ENCODE results near the gene ADAMTSL1.

The ADAMTSL1 gene

DNA sequence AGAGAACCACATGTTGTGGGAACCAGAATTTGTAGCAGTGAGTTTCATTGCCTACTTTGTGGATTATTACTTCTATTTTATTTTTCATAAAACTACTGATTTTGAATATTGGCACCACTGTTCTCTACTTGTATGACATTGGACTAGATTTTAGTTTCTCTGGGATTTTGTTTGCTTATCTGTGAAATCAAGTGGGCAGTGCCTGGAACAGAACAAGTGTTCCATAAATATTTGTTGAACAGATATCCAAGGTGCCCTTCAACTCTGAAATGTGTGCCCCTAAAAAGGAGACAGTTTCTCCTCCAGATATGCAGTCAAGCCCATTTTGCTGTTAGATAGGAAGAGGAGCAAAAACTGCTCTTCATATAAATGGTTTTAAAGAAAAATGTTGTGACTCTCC, 42.6 kb downstream of the ADAMTSL1 start:
- Histone ChIP-seq H3K27ac (ENCODE audit: low read depth, low read length) (no peak overlapping the region), H3K36me3 (ENCODE audit: control insufficient read depth, insufficient read depth, low read length) (no peaks in the 10 kb centered on the region), H3K27me3 (ENCODE audit: control insufficient read depth, insufficient read depth, low read length) (no peaks in the 10 kb centered on the region), H3K4me3 (ENCODE audit: low read length) (no peak overlapping the region), H3K4me1 (ENCODE audit: control insufficient read depth, insufficient read depth, low read length) (no peaks in the 10 kb centered on the region), H3K9ac (ENCODE audit: low read length) (no peak overlapping the region)

GRCh38 chr9:18516965-18517364, 43.0 kb downstream of the ADAMTSL1 start:
- Histone ChIP-seq H3K36me3 (ENCODE audit: control insufficient read depth, insufficient read depth, low read length) (no peaks in the 10 kb centered on the region), H3K4me3 (ENCODE audit: low read length) (no peak overlapping the region), H3K4me1 (ENCODE audit: control insufficient read depth, insufficient read depth, low read length) (no peaks in the 10 kb centered on the region), H3K9ac (ENCODE audit: low read length) (no peak overlapping the region), H3K27me3 (ENCODE audit: control insufficient read depth, insufficient read depth, low read length) (no peaks in the 10 kb centered on the region), H3K27ac (ENCODE audit: low read depth, low read length) (no peak overlapping the region)

DNA sequence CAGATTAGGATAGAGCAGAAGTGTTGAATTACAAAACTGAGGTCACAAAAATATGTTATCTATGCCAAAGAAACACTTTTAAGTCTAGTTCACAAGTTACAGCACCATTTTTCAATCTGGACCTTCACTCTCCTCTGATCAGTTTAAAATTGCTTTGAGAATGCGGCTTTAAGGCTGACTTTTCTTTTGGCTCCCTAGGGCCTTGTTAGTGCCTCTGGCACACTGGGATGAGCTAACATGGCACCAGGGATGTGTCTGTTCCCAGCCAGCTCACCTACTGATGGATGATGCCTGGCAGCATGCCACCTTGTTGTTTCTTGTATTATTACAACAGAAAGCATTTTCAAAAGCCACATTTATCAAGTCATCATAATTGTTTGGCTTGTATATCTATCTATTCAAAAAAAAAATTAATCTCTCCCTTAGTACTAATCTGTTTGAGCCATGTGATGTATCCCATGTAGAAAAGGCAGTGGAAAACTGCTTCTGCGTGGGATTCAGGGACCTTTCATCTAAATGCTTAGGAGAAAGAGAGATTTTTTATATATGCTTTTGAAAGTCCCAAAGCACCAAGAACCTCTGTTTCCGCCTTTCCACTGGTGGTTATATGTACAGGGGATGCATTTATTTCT, 46.6 kb downstream of the ADAMTSL1 start:
- no peak overlapping the region for H3K9ac ChIP-seq (ENCODE audit: low read length)
- H3K27ac ChIP-seq (ENCODE audit: low read depth, low read length) = no peak overlapping the region
- no peaks in the 10 kb centered on the region for H3K4me1 ChIP-seq (ENCODE audit: control insufficient read depth, insufficient read depth, low read length)
- no peaks in the 10 kb centered on the region for H3K36me3 ChIP-seq (ENCODE audit: control insufficient read depth, insufficient read depth, low read length)
- H3K4me3 ChIP-seq (ENCODE audit: low read length) = no peak overlapping the region
- H3K27me3 ChIP-seq (ENCODE audit: control insufficient read depth, insufficient read depth, low read length) = no peaks in the 10 kb centered on the region

- Histone ChIP-seq H3K9ac (ENCODE audit: low read length) (no peak overlapping the region), H3K4me3 (ENCODE audit: low read length) (no peak overlapping the region), H3K36me3 (ENCODE audit: control insufficient read depth, insufficient read depth, low read length) (no peaks in the 10 kb centered on the region), H3K27ac (ENCODE audit: low read depth, low read length) (no peak overlapping the region), H3K4me1 (ENCODE audit: control insufficient read depth, insufficient read depth, low read length) (no peaks in the 10 kb centered on the region), H3K27me3 (ENCODE audit: control insufficient read depth, insufficient read depth, low read length) (no peaks in the 10 kb centered on the region)
These were observed 52.7 kb downstream of the ADAMTSL1 start for GRCh38 chr9:18526685-18527084.

GRCh38 chr9:18531136-18532065, 57.4 kb downstream of the ADAMTSL1 start:
- no peaks in the 10 kb centered on the region for H3K36me3 ChIP-seq (ENCODE audit: control insufficient read depth, insufficient read depth, low read length)
- H3K4me1 ChIP-seq (ENCODE audit: control insufficient read depth, insufficient read depth, low read length) = no peaks in the 10 kb centered on the region
- no peak overlapping the region for H3K9ac ChIP-seq (ENCODE audit: low read length)
- no peaks in the 10 kb centered on the region for H3K27me3 ChIP-seq (ENCODE audit: control insufficient read depth, insufficient read depth, low read length)
- no peak overlapping the region for H3K4me3 ChIP-seq (ENCODE audit: low read length)
- H3K27ac ChIP-seq (ENCODE audit: low read depth, low read length) = no peak overlapping the region

GRCh38 chr9:18534611-18535010, 60.7 kb downstream of the ADAMTSL1 start:
- Histone ChIP-seq H3K4me1 (ENCODE audit: control insufficient read depth, insufficient read depth, low read length) (no peaks in the 10 kb centered on the region), H3K27me3 (ENCODE audit: control insufficient read depth, insufficient read depth, low read length) (no peaks in the 10 kb centered on the region), H3K9ac (ENCODE audit: low read length) (no peak overlapping the region), H3K36me3 (ENCODE audit: control insufficient read depth, insufficient read depth, low read length) (no peaks in the 10 kb centered on the region), H3K4me3 (ENCODE audit: low read length) (no peak overlapping the region), H3K27ac (ENCODE audit: low read depth, low read length) (no peak overlapping the region)

DNA sequence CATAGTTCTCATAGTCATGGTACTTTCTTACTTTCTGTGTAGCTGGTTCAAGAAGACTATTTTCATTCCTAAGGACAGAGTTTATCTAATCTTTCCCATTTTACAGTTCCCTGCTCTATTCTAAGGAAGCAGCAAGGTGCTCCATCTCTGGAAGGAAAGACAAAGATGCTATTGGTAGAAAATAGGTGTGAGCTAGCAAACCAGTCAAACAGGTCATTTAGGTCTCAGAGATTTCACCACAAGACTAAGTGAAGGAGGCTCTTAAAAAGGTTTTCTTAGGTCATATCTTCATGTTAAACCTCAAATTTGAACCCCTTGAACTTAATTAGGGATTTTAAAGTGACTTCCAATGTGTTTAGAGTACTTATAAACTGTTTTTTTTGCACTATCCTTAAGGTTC, 62.6 kb downstream of the ADAMTSL1 start:
- Histone ChIP-seq H3K27ac (ENCODE audit: low read depth, low read length) (no peak overlapping the region), H3K9ac (ENCODE audit: low read length) (no peak overlapping the region), H3K4me1 (ENCODE audit: control insufficient read depth, insufficient read depth, low read length) (no peaks in the 10 kb centered on the region), H3K27me3 (ENCODE audit: control insufficient read depth, insufficient read depth, low read length) (no peaks in the 10 kb centered on the region), H3K36me3 (ENCODE audit: control insufficient read depth, insufficient read depth, low read length) (no peaks in the 10 kb centered on the region), H3K4me3 (ENCODE audit: low read length) (no peak overlapping the region)

DNA sequence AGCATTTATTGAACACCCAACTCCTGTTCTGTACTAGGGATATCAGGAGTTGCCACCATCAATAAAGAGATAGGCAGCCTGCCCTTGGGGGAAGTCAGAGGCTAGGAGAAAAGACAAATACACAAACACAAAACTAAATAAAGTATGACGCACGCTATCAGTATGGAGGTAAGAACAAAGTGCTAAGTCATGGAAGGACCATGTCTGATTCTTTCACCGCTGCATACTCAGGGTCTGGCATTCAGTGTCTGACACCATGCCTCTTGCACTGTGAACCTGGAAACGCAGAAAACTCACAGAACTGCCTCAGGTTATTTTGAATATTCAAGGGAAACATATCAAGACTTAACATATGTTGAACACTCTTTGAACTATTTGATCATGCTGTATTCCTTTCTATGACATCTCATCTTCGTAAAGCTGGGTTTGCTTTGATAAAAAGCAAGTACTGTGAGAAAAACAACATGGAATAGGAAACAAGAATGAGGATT, 65.3 kb downstream of the ADAMTSL1 start:
- Histone ChIP-seq H3K36me3 (ENCODE audit: control insufficient read depth, insufficient read depth, low read length) (no peaks in the 10 kb centered on the region), H3K27me3 (ENCODE audit: control insufficient read depth, insufficient read depth, low read length) (no peaks in the 10 kb centered on the region), H3K9ac (ENCODE audit: low read length) (no peak overlapping the region), H3K4me3 (ENCODE audit: low read length) (no peak overlapping the region), H3K27ac (ENCODE audit: low read depth, low read length) (no peak overlapping the region), H3K4me1 (ENCODE audit: control insufficient read depth, insufficient read depth, low read length) (peaks cover 6% of the 10 kb centered on the region)

DNA sequence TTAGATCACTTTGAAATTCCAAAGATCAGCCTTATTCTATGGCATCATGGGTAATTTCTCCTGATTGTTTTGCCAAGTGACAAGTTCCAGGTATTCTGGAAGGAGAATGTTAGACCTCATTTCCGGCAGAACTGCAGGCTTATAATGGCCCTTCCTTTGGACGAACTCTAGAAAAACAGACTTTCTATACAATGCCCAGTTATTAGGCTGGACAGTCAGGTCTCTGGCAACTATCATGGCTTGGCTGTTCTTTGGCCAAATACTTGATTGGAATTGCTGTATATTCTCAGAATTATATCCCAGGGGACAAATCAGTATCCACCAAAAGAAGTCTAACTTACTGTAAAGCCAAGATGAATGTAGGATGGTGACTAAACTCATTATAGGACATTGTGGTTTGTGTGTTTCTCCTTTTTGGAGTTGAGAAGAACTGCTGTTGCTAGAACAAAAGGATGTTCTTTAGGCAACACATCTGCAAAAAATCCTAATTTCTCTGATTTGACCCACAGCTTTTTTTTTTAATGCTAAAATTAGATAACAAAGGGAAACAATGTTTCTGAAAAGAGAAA, 69.0 kb downstream of the ADAMTSL1 start:
- H3K27ac ChIP-seq (ENCODE audit: low read depth, low read length) = no peak overlapping the region
- H3K9ac ChIP-seq (ENCODE audit: low read length) = no peak overlapping the region
- peaks cover 6% of the 10 kb centered on the region for H3K4me1 ChIP-seq (ENCODE audit: control insufficient read depth, insufficient read depth, low read length)
- H3K4me3 ChIP-seq (ENCODE audit: low read length) = no peak overlapping the region
- H3K27me3 ChIP-seq (ENCODE audit: control insufficient read depth, insufficient read depth, low read length) = no peaks in the 10 kb centered on the region
- no peaks in the 10 kb centered on the region for H3K36me3 ChIP-seq (ENCODE audit: control insufficient read depth, insufficient read depth, low read length)

- Histone ChIP-seq H3K4me3 (ENCODE audit: low read length) (no peak overlapping the region), H3K4me1 (ENCODE audit: control insufficient read depth, insufficient read depth, low read length) (peaks cover 6% of the 10 kb centered on the region), H3K27me3 (ENCODE audit: control insufficient read depth, insufficient read depth, low read length) (no peaks in the 10 kb centered on the region), H3K36me3 (ENCODE audit: control insufficient read depth, insufficient read depth, low read length) (no peaks in the 10 kb centered on the region), H3K27ac (ENCODE audit: low read depth, low read length) (no peak overlapping the region), H3K9ac (ENCODE audit: low read length) (no peak overlapping the region)
These were observed 69.6 kb downstream of the ADAMTSL1 start for GRCh38 chr9:18543406-18544192.

DNA sequence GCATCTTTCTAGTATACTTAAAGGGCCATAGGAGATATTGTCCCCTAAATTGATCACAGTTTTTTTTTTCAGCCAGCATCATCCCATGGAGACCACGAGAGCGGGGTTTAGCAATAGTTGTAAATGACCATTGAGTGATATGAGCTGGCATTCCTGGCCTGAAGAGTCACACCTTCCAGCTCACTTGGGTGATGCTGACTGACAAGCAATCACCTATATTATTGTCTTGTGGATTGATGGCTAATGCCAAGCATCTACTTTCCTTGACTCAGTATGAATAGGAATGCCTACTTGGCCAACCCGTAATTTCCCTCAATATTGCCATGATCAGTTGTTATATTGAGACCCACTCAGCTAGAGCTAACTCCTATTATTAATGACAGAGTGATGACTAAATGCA, 70.5 kb downstream of the ADAMTSL1 start:
- Histone ChIP-seq H3K4me1 (ENCODE audit: control insufficient read depth, insufficient read depth, low read length) (peaks cover 6% of the 10 kb centered on the region), H3K4me3 (ENCODE audit: low read length) (no peak overlapping the region), H3K27me3 (ENCODE audit: control insufficient read depth, insufficient read depth, low read length) (no peaks in the 10 kb centered on the region), H3K36me3 (ENCODE audit: control insufficient read depth, insufficient read depth, low read length) (no peaks in the 10 kb centered on the region), H3K27ac (ENCODE audit: low read depth, low read length) (no peak overlapping the region), H3K9ac (ENCODE audit: low read length) (no peak overlapping the region)
